ENCODE data around the gene SH2D7. TPM values are rescaled to one million over a fixed set of nuclear protein-coding genes. Genes with fewer than 3 reads are reported as not detected.

Gene SH2D7
- total RNA-seq, 1 experiment from 2014 or later: not detected

- TF ChIP-seq, protein P1, sequence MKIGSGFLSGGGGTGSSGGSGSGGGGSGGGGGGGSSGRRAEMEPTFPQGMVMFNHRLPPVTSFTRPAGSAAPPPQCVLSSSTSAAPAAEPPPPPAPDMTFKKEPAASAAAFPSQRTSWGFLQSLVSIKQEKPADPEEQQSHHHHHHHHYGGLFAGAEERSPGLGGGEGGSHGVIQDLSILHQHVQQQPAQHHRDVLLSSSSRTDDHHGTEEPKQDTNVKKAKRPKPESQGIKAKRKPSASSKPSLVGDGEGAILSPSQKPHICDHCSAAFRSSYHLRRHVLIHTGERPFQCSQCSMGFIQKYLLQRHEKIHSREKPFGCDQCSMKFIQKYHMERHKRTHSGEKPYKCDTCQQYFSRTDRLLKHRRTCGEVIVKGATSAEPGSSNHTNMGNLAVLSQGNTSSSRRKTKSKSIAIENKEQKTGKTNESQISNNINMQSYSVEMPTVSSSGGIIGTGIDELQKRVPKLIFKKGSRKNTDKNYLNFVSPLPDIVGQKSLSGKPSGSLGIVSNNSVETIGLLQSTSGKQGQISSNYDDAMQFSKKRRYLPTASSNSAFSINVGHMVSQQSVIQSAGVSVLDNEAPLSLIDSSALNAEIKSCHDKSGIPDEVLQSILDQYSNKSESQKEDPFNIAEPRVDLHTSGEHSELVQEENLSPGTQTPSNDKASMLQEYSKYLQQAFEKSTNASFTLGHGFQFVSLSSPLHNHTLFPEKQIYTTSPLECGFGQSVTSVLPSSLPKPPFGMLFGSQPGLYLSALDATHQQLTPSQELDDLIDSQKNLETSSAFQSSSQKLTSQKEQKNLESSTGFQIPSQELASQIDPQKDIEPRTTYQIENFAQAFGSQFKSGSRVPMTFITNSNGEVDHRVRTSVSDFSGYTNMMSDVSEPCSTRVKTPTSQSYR (CRISPR knock-in tag; IDR thresholded peaks at IDR 0.05): no peak
- TF ChIP-seq, protein P2, sequence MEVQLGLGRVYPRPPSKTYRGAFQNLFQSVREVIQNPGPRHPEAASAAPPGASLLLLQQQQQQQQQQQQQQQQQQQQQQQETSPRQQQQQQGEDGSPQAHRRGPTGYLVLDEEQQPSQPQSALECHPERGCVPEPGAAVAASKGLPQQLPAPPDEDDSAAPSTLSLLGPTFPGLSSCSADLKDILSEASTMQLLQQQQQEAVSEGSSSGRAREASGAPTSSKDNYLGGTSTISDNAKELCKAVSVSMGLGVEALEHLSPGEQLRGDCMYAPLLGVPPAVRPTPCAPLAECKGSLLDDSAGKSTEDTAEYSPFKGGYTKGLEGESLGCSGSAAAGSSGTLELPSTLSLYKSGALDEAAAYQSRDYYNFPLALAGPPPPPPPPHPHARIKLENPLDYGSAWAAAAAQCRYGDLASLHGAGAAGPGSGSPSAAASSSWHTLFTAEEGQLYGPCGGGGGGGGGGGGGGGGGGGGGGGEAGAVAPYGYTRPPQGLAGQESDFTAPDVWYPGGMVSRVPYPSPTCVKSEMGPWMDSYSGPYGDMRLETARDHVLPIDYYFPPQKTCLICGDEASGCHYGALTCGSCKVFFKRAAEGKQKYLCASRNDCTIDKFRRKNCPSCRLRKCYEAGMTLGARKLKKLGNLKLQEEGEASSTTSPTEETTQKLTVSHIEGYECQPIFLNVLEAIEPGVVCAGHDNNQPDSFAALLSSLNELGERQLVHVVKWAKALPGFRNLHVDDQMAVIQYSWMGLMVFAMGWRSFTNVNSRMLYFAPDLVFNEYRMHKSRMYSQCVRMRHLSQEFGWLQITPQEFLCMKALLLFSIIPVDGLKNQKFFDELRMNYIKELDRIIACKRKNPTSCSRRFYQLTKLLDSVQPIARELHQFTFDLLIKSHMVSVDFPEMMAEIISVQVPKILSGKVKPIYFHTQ (CRISPR knock-in tag; IDR thresholded peaks at IDR 0.05): no peak
- TF ChIP-seq GTF2I (CRISPR knock-in tag; conservative IDR thresholded peaks at IDR 0.05) (no peak), ZNF121 (CRISPR knock-in tag; IDR thresholded peaks at IDR 0.05) (no peak), ERG (CRISPR knock-in tag; IDR thresholded peaks at IDR 0.05) (no peak), CTCF (IDR thresholded peaks at IDR 0.05) (no peak), E2F1 (CRISPR knock-in tag; IDR thresholded peaks at IDR 0.05) (no peak)
Measured at GRCh38 chr15:78140292-78140691, 47.9 kb downstream of the SH2D7 start (continued).

GRCh38 chr15:78142332-78142731 lies 50.0 kb downstream of the SH2D7 start:
- CTCF ChIA-PET: interaction anchor here (1.7 kb wide), 1 partner anchor 12 kb away, joined by 4 read pairs; the partner anchor contains the start of gene CIB2
- Mint-ChIP-seq H3K4me1 (peaks cover 4% of the 10 kb centered on the region; the same call in 1 of the 2 replicates), H3K27ac (no peak overlapping the region), H3K27me3 (ENCODE audit: low read depth) (peaks cover 7% of the 10 kb centered on the region), H3K4me3 (no peak overlapping the region), H3K36me3 (no peaks in the 10 kb centered on the region), H3K9me3 (no peaks in the 10 kb centered on the region)
- 0 out of 2 replicates have a peak, but pooled peaks have one; percentile 20 for ATAC-seq
- POLR2A ChIA-PET: no interaction called here
- no peak for DNase-seq (ENCODE audit: low spot score)
- TF ChIP-seq, protein P3, sequence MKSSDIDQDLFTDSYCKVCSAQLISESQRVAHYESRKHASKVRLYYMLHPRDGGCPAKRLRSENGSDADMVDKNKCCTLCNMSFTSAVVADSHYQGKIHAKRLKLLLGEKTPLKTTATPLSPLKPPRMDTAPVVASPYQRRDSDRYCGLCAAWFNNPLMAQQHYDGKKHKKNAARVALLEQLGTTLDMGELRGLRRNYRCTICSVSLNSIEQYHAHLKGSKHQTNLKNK (CRISPR knock-in tag; IDR thresholded peaks at IDR 0.05): no peak
- TF ChIP-seq IRF1 (CRISPR knock-in tag; IDR thresholded peaks at IDR 0.05) (no peak), GRHL2 (CRISPR knock-in tag; IDR thresholded peaks at IDR 0.05; ENCODE audit: insufficient replicate concordance, severe bottlenecking) (no peak), USF1 (CRISPR knock-in tag; IDR thresholded peaks at IDR 0.05) (no peak), CTCF (IDR thresholded peaks at IDR 0.05) (no peak), MAX (CRISPR knock-in tag; IDR thresholded peaks at IDR 0.05) (no peak), RELA (CRISPR knock-in tag; IDR thresholded peaks at IDR 0.05; ENCODE audit: borderline replicate concordance) (no peak), MLX (CRISPR knock-in tag; IDR thresholded peaks at IDR 0.05) (no peak), CREB1 (CRISPR knock-in tag; IDR thresholded peaks at IDR 0.05) (no peak), NFE2L1 (CRISPR knock-in tag; IDR thresholded peaks at IDR 0.05) (no peak), ZNF423 (CRISPR knock-in tag; IDR thresholded peaks at IDR 0.05) (no peak)
- TF ChIP-seq, protein P4, sequence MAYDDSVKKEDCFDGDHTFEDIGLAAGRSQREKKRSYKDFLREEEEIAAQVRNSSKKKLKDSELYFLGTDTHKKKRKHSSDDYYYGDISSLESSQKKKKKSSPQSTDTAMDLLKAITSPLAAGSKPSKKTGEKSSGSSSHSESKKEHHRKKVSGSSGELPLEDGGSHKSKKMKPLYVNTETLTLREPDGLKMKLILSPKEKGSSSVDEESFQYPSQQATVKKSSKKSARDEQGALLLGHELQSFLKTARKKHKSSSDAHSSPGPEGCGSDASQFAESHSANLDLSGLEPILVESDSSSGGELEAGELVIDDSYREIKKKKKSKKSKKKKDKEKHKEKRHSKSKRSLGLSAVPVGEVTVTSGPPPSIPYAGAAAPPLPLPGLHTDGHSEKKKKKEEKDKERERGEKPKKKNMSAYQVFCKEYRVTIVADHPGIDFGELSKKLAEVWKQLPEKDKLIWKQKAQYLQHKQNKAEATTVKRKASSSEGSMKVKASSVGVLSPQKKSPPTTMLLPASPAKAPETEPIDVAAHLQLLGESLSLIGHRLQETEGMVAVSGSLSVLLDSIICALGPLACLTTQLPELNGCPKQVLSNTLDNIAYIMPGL (CRISPR knock-in tag; IDR thresholded peaks at IDR 0.05): no peak
